ENCODE data around the gene IER5.
A peak's percentile ranks its signal among the peaks of the same experiment; 100 is the strongest.

The IER5 gene

DNA sequence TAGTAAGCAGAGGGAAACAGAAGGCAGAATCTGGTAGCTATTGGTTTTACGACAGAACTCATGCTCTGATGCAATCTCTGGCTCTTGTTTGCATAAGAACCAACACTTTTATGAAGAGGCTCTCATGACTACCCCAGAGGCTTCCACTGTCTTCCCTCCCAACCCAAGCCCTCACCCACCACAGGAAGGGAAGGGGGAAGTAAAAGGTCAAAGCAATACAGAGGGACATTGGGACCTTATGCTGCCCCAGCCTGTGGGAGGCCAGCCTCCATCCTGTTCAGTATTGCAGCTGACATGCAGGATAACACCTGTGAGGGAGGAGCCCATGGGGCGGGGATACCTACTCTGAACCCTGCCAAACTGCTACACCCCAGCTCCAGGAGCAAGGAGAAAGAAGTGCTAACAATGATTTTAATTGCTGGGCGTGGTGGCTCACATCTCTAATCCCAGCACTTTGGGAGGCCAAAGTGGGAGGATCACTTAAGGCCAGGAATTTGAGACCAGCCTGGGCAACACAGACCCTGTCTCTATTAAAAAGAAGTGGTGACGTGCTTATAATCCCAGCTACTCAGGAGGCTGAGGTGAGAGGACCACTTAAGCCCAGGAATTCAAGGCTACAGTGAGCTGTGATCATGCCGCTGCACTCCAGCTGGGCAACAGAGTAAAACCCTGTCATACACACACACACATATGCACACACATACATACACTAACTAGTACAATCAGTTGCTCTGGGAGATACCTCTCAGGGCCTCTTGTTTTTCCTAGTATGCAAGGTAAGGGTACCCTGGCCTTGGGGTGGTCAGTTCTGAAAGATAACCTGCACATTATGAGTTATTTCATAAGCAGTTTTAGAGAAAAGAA is 45.2 kb upstream of the IER5 start (continued):
- TF ChIP-seq ZNF707 (tag by site-specific recombination; IDR thresholded peaks at IDR 0.05), result no peak
- no peak for TF ChIP-seq ZNF48 (tag by site-specific recombination; IDR thresholded peaks at IDR 0.05)
- TF ChIP-seq ZFP69B (tag by site-specific recombination; IDR thresholded peaks at IDR 0.05), result no peak
- no peak for TF ChIP-seq ZBTB20 (tag by site-specific recombination; IDR thresholded peaks at IDR 0.05)
- TF ChIP-seq, protein P1, sequence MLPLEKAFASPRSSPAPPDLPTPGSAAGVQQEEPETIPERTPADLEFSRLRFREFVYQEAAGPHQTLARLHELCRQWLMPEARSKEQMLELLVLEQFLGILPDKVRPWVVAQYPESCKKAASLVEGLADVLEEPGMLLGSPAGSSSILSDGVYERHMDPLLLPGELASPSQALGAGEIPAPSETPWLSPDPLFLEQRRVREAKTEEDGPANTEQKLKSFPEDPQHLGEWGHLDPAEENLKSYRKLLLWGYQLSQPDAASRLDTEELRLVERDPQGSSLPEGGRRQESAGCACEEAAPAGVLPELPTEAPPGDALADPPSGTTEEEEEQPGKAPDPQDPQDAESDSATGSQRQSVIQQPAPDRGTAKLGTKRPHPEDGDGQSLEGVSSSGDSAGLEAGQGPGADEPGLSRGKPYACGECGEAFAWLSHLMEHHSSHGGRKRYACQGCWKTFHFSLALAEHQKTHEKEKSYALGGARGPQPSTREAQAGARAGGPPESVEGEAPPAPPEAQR (tag by site-specific recombination; IDR thresholded peaks at IDR 0.05), result no peak
- TF ChIP-seq MZF1 (tag by site-specific recombination; IDR thresholded peaks at IDR 0.05; ENCODE audit: borderline replicate concordance), result 0 out of 2 replicates have a peak, but pooled peaks have one; percentile 12
- TF ChIP-seq KLF7 (tag by site-specific recombination; IDR thresholded peaks at IDR 0.05; ENCODE audit: borderline replicate concordance), result peak; percentile 54; the same call in 1 of the 2 replicates
- 0 out of 2 replicates have a peak, but pooled peaks have one; percentile 32 for TF ChIP-seq ZBTB17 (tag by site-specific recombination; IDR thresholded peaks at IDR 0.05)
- TF ChIP-seq, protein P2, sequence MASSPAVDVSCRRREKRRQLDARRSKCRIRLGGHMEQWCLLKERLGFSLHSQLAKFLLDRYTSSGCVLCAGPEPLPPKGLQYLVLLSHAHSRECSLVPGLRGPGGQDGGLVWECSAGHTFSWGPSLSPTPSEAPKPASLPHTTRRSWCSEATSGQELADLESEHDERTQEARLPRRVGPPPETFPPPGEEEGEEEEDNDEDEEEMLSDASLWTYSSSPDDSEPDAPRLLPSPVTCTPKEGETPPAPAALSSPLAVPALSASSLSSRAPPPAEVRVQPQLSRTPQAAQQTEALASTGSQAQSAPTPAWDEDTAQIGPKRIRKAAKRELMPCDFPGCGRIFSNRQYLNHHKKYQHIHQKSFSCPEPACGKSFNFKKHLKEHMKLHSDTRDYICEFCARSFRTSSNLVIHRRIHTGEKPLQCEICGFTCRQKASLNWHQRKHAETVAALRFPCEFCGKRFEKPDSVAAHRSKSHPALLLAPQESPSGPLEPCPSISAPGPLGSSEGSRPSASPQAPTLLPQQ (tag by site-specific recombination; IDR thresholded peaks at IDR 0.05), result 0 out of 2 replicates have a peak, but pooled peaks have one; percentile 26
- TF ChIP-seq GLI4 (tag by site-specific recombination; IDR thresholded peaks at IDR 0.05), result no peak
- TF ChIP-seq TRIM28 (IDR thresholded peaks at IDR 0.05; ENCODE audit: borderline replicate concordance, low read length), result peak; percentile 88
- peak; percentile 41 for TF ChIP-seq ZFHX2 (tag by site-specific recombination; conservative IDR thresholded peaks at IDR 0.05)
- no peak for TF ChIP-seq ZNF23 (tag by site-specific recombination; IDR thresholded peaks at IDR 0.05; ENCODE audit: borderline replicate concordance)
- TF ChIP-seq ZNF223 (tag by site-specific recombination; IDR thresholded peaks at IDR 0.05), result no peak
- no peak for TF ChIP-seq ZNF670 (tag by site-specific recombination; IDR thresholded peaks at IDR 0.05; ENCODE audit: low read depth)
- TF ChIP-seq, protein P3, sequence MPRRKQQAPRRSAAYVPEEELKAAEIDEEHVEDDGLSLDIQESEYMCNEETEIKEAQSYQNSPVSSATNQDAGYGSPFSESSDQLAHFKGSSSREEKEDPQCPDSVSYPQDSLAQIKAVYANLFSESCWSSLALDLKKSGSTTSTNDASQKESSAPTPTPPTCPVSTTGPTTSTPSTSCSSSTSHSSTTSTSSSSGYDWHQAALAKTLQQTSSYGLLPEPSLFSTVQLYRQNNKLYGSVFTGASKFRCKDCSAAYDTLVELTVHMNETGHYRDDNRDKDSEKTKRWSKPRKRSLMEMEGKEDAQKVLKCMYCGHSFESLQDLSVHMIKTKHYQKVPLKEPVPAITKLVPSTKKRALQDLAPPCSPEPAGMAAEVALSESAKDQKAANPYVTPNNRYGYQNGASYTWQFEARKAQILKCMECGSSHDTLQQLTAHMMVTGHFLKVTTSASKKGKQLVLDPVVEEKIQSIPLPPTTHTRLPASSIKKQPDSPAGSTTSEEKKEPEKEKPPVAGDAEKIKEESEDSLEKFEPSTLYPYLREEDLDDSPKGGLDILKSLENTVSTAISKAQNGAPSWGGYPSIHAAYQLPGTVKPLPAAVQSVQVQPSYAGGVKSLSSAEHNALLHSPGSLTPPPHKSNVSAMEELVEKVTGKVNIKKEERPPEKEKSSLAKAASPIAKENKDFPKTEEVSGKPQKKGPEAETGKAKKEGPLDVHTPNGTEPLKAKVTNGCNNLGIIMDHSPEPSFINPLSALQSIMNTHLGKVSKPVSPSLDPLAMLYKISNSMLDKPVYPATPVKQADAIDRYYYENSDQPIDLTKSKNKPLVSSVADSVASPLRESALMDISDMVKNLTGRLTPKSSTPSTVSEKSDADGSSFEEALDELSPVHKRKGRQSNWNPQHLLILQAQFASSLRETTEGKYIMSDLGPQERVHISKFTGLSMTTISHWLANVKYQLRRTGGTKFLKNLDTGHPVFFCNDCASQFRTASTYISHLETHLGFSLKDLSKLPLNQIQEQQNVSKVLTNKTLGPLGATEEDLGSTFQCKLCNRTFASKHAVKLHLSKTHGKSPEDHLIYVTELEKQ (tag by site-specific recombination; IDR thresholded peaks at IDR 0.05; ENCODE audit: borderline replicate concordance), result 0 out of 2 replicates have a peak, but pooled peaks have one; percentile 15
- TF ChIP-seq, protein P4, sequence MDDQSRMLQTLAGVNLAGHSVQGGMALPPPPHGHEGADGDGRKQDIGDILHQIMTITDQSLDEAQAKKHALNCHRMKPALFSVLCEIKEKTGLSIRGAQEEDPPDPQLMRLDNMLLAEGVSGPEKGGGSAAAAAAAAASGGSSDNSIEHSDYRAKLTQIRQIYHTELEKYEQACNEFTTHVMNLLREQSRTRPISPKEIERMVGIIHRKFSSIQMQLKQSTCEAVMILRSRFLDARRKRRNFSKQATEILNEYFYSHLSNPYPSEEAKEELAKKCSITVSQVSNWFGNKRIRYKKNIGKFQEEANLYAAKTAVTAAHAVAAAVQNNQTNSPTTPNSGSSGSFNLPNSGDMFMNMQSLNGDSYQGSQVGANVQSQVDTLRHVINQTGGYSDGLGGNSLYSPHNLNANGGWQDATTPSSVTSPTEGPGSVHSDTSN (CRISPR knock-in tag; IDR thresholded peaks at IDR 0.05), result no peak
- peak; percentile 98 for TF ChIP-seq KLF1 (tag by site-specific recombination; IDR thresholded peaks at IDR 0.05)
- TF ChIP-seq, protein P5, sequence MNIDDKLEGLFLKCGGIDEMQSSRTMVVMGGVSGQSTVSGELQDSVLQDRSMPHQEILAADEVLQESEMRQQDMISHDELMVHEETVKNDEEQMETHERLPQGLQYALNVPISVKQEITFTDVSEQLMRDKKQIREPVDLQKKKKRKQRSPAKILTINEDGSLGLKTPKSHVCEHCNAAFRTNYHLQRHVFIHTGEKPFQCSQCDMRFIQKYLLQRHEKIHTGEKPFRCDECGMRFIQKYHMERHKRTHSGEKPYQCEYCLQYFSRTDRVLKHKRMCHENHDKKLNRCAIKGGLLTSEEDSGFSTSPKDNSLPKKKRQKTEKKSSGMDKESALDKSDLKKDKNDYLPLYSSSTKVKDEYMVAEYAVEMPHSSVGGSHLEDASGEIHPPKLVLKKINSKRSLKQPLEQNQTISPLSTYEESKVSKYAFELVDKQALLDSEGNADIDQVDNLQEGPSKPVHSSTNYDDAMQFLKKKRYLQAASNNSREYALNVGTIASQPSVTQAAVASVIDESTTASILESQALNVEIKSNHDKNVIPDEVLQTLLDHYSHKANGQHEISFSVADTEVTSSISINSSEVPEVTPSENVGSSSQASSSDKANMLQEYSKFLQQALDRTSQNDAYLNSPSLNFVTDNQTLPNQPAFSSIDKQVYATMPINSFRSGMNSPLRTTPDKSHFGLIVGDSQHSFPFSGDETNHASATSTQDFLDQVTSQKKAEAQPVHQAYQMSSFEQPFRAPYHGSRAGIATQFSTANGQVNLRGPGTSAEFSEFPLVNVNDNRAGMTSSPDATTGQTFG (tag by site-specific recombination; IDR thresholded peaks at IDR 0.05; ENCODE audit: borderline replicate concordance), result no peak
- TF ChIP-seq, protein P6, sequence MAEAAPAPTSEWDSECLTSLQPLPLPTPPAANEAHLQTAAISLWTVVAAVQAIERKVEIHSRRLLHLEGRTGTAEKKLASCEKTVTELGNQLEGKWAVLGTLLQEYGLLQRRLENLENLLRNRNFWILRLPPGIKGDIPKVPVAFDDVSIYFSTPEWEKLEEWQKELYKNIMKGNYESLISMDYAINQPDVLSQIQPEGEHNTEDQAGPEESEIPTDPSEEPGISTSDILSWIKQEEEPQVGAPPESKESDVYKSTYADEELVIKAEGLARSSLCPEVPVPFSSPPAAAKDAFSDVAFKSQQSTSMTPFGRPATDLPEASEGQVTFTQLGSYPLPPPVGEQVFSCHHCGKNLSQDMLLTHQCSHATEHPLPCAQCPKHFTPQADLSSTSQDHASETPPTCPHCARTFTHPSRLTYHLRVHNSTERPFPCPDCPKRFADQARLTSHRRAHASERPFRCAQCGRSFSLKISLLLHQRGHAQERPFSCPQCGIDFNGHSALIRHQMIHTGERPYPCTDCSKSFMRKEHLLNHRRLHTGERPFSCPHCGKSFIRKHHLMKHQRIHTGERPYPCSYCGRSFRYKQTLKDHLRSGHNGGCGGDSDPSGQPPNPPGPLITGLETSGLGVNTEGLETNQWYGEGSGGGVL (tag by site-specific recombination; IDR thresholded peaks at IDR 0.05), result peak; percentile 86

Measured in HEK293 (cell line).